BLaER1 (cell line): ENCODE measurements around the gene FAM174C.

Experiments
- H3K27ac ChIP-seq: shearing (Covaris generic); formaldehyde crosslinking; 2 replicates; pipeline ENCODE4 v1.8.1; 2022
- H3K27me3 ChIP-seq: shearing (Covaris generic); formaldehyde crosslinking; 2 replicates; pipeline ENCODE4 v1.8.1; 2022
- H3K36me3 ChIP-seq: shearing (Covaris generic); formaldehyde crosslinking; 2 replicates; pipeline ENCODE4 v1.8.1; 2022
- H3K4me1 ChIP-seq: shearing (Covaris generic); formaldehyde crosslinking; 2 replicates; pipeline ENCODE4 v1.8.1; 2022
- H3K4me2 ChIP-seq: shearing (Covaris generic); formaldehyde crosslinking; 2 replicates; pipeline ENCODE4 v1.8.1; 2022
- H3K4me3 ChIP-seq: shearing (Covaris generic); formaldehyde crosslinking; 2 replicates; pipeline ENCODE4 v1.8.1; 2022
- H3K9ac ChIP-seq: shearing (Covaris generic); formaldehyde crosslinking; 2 replicates; pipeline ENCODE4 v1.8.1; 2022
- H3K9me3 ChIP-seq: shearing (Covaris generic); formaldehyde crosslinking; 2 replicates; pipeline ENCODE4 v1.8.1; 2022
- H4K20me1 ChIP-seq: shearing (Covaris generic); formaldehyde crosslinking; 2 replicates; pipeline ENCODE4 v1.8.1; 2022
- Cebpa-rat ChIP-seq: shearing (Covaris generic); IDR thresholded peaks from 2 replicates; pipeline ENCODE4 v1.8.1; 2022

Gene FAM174C

DNA sequence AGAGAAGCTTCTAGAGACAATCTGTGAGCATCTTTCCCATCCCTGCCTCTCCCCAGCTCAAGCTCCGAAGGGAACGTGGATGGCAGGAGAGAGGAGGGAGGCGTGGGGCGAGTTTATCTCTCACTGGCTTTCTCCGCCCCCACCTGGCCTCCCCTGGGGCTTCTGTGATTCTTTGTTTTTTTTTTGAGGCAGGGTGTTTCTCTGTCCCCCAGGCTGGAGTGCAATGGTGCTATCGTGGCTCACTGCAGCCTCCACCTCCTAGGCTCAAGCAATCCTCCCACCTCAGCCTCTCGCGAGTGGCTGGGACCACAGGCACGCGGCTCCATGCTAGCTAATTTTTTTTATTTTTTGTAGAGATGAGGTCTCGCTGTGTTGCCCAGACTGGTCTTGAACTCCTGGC, 33.4 kb downstream of the FAM174C start:
- Histone ChIP-seq H3K9me3 (no peaks in the 10 kb centered on the region), H3K27me3 (no peaks in the 10 kb centered on the region), H3K4me3 (no peak overlapping the region), H4K20me1 (peaks cover 8% of the 10 kb centered on the region; the same call in 1 of the 2 replicates), H3K4me1 (peaks cover 61% of the 10 kb centered on the region), H3K27ac (0 out of 2 replicates have a peak overlapping the region, but pooled peaks have one; percentile 18), H3K4me2 (peak overlapping the region; percentile 62), H3K9ac (no peak overlapping the region; the same call in 1 of the 2 replicates), H3K36me3 (no peaks in the 10 kb centered on the region)
- no peak for TF ChIP-seq Cebpa-rat

GRCh38 chr19:1309977-1310852, 34.9 kb downstream of the FAM174C start:
- no peak for TF ChIP-seq Cebpa-rat
- H3K4me2 ChIP-seq: peak overlapping the region; percentile 93
- no peaks in the 10 kb centered on the region for H3K36me3 ChIP-seq
- H3K27ac ChIP-seq: no peak overlapping the region; the same call in 1 of the 2 replicates
- H3K9me3 ChIP-seq: no peaks in the 10 kb centered on the region
- no peak overlapping the region for H3K9ac ChIP-seq
- no peaks in the 10 kb centered on the region for H3K27me3 ChIP-seq
- H4K20me1 ChIP-seq: peaks cover 8% of the 10 kb centered on the region; the same call in 1 of the 2 replicates
- no peak overlapping the region for H3K4me3 ChIP-seq
- H3K4me1 ChIP-seq: peaks cover 74% of the 10 kb centered on the region

- Histone ChIP-seq H3K4me3 (no peak overlapping the region), H3K9ac (no peak overlapping the region), H4K20me1 (peaks cover 8% of the 10 kb centered on the region; the same call in 1 of the 2 replicates), H3K27me3 (peaks cover 2% of the 10 kb centered on the region), H3K36me3 (no peaks in the 10 kb centered on the region), H3K9me3 (no peaks in the 10 kb centered on the region), H3K27ac (no peak overlapping the region; the same call in 1 of the 2 replicates), H3K4me1 (peaks cover 74% of the 10 kb centered on the region), H3K4me2 (peak overlapping the region; percentile 93)
- TF ChIP-seq Cebpa-rat: no peak
Measured at GRCh38 chr19:1310853-1311180, 35.5 kb downstream of the FAM174C start.

- H3K4me1 ChIP-seq: peaks cover 81% of the 10 kb centered on the region
- no peak for TF ChIP-seq Cebpa-rat
- peak overlapping the region; percentile 93 for H3K4me2 ChIP-seq
- H4K20me1 ChIP-seq: peaks cover 8% of the 10 kb centered on the region; the same call in 1 of the 2 replicates
- H3K27me3 ChIP-seq: peaks cover 10% of the 10 kb centered on the region
- H3K4me3 ChIP-seq: no peak overlapping the region
- H3K27ac ChIP-seq: no peak overlapping the region
- H3K36me3 ChIP-seq: no peaks in the 10 kb centered on the region
- peak overlapping the region; percentile 23; the same call in 1 of the 2 replicates for H3K9ac ChIP-seq
- H3K9me3 ChIP-seq: no peaks in the 10 kb centered on the region
Measured at GRCh38 chr19:1311543-1312091, 36.3 kb downstream of the FAM174C start.

DNA sequence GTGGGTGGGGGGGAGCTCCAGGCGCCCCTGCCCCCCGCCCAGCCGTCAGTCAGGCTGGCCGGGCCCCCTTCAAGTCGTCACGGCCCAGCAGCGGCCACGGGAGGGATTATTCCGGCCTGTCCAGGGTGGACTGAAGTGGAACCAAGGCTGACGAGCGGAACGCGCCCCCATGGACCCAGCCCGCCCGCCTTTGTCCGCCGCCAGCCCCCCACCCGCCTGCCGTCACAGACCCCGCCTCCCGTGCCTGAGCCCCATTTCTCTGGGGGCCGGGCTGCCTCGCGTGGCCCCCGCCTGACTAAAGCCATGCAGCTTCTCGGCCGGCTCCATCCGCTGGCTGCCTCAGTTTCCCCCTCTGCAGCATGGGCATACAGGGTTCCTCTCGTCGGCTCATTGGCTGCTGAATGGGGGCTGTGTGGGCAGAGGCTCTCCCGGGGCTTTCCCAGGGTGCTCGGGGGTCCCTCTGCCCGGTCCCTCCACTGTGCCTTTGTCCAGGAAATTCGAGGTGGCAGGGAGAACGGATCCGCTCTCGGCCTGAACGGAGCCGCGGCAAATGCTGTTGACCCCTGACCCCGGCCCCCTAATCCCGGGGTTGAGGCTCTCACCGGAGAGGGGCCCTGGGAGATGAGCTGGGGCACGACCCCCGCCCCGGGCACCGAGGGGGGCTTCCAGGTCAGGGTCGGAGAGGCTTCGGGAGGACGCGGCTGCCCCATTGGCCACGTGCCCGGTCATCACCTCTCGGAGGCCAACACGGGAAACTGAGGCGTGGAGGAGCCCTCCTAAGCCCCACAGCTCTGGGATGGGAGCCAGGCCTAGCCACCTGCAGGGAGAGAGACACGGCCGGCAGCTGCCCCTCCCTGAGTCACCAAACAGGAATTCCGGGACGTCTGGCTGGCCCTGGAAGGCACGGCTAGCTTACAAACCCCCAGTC, 37.7 kb downstream of the FAM174C start:
- Histone ChIP-seq H3K27me3 (peaks cover 24% of the 10 kb centered on the region), H3K27ac (peak overlapping the region; percentile 53; the same call in 1 of the 2 replicates), H3K4me2 (peak overlapping the region; percentile 93), H3K4me1 (peaks cover 84% of the 10 kb centered on the region), H3K9ac (0 out of 2 replicates have a peak overlapping the region, but pooled peaks have one; percentile 19), H3K9me3 (no peaks in the 10 kb centered on the region), H3K4me3 (peak overlapping the region; percentile 44), H4K20me1 (peaks cover 8% of the 10 kb centered on the region; the same call in 1 of the 2 replicates), H3K36me3 (no peaks in the 10 kb centered on the region)
- no peak for TF ChIP-seq Cebpa-rat

DNA sequence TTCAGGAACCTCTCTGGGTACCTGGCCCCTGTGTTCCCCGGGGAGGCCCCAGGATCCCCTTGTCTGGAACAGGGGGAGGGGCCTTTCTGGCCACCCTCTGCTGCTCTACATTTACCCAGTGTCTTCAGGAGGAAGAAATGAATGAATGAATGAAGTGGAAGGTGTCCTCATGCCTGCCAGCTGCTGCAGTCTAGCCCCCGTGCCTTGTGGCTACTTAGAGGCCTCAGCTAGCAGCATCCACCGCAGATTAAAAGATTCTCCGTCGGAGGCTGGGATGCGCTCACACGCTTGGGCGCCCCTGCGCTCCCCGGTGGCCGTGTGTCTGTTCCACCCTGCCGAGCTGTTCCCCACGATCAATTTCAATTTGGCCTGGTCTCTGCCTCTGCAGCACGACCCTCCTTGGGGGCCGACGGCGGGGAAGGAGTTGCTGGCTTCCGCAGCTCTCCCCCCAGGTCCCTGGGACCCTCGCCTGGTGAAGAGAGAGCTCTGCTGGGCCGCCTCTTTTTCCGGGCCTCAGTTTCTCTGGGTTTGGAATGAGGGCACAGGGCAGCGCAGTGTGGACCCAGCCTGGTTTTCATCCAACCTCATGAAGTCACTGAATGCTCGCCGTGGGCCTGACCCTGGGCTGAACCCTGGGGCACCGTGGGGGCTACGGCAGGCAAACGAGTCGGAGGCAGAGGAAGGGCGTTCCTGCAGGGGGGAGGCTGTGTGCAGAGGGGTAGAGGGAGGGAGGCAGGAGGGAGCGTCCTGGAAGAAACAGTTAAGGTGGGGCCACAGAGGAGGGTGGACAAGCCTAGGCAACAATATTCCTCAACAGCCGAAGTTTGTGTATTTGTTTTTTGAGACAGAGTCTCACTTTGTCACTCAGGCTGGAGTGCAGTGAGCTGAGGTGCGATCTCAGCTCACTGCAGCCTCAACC, 38.6 kb downstream of the FAM174C start:
- TF ChIP-seq Cebpa-rat: no peak
- Histone ChIP-seq H3K27ac (peak overlapping the region; percentile 53; the same call in 1 of the 2 replicates), H3K9ac (no peak overlapping the region), H3K36me3 (no peaks in the 10 kb centered on the region), H3K4me3 (peak overlapping the region; percentile 44), H3K4me2 (peak overlapping the region; percentile 93), H4K20me1 (peaks cover 8% of the 10 kb centered on the region; the same call in 1 of the 2 replicates), H3K4me1 (peaks cover 85% of the 10 kb centered on the region), H3K9me3 (no peaks in the 10 kb centered on the region), H3K27me3 (peaks cover 33% of the 10 kb centered on the region)

DNA sequence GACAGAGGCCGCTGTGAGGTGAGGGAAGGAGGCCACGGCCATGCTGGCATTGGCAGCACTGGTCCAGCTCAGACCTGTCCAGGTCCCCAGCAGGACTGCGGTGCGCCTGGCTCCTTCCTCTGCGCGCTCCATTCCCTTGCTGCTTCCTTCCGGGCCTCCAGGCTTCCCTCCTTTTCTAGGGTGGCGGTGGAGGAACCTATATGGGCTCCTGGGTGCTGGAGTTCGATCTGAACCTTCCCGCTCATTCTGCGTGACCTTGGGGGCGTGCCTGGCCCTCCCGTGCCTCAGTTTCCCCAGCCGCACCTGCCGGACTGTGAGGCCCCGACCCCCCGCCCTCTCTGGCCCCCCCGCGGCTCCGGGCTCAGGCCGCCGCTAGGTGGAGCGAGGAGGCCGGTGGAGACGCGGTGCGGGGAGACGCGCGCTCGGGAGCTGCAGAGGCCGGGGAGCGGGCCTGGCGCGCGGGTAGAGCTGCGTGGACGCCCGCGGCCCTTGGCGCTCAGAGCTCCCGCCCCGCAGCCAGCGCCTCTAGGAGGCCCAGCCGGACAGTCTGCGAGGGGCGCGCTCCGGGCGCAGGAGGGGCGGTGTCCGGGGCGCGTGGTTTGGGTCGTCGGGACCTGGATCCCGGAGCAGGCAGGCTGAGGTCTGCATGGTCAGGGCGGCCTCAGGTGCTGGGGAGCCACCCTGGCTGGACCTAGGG, 40.3 kb downstream of the FAM174C start:
- Histone ChIP-seq H3K27me3 (peaks cover 50% of the 10 kb centered on the region), H3K9me3 (no peaks in the 10 kb centered on the region), H3K27ac (no peak overlapping the region), H3K36me3 (no peaks in the 10 kb centered on the region), H4K20me1 (peaks cover 8% of the 10 kb centered on the region; the same call in 1 of the 2 replicates), H3K4me2 (peak overlapping the region; percentile 93), H3K4me3 (peak overlapping the region; percentile 60), H3K9ac (no peak overlapping the region), H3K4me1 (peaks cover 80% of the 10 kb centered on the region)
- no peak for TF ChIP-seq Cebpa-rat

GRCh38 chr19:1316466-1316865, 41.1 kb downstream of the FAM174C start:
- peaks cover 53% of the 10 kb centered on the region for H3K27me3 ChIP-seq
- TF ChIP-seq Cebpa-rat: no peak
- no peak overlapping the region for H3K4me3 ChIP-seq
- peak overlapping the region; percentile 93 for H3K4me2 ChIP-seq
- peaks cover 8% of the 10 kb centered on the region; the same call in 1 of the 2 replicates for H4K20me1 ChIP-seq
- H3K4me1 ChIP-seq: peaks cover 78% of the 10 kb centered on the region
- no peaks in the 10 kb centered on the region for H3K9me3 ChIP-seq
- no peak overlapping the region for H3K27ac ChIP-seq
- H3K9ac ChIP-seq: no peak overlapping the region
- H3K36me3 ChIP-seq: no peaks in the 10 kb centered on the region
